Stimulated activated CD8-positive, alpha-beta memory T cell treated with anti-CD3 and anti-CD28 coated beads, Interleukin-7, amount 100 ng/mL, for 24 hours (primary cell): ENCODE results near the gene RNF166.

ENCODE experiments used
- DNase-seq: peaks from one replicate; pipeline ENCODE4 v3.0.0-alpha.2; 2020; ENCODE audit warnings: low read depth

RNF166 gene

GRCh38 chr16:88739139-88739976, 33.1 kb upstream of the RNF166 start:
- no peak for DNase-seq

DNA sequence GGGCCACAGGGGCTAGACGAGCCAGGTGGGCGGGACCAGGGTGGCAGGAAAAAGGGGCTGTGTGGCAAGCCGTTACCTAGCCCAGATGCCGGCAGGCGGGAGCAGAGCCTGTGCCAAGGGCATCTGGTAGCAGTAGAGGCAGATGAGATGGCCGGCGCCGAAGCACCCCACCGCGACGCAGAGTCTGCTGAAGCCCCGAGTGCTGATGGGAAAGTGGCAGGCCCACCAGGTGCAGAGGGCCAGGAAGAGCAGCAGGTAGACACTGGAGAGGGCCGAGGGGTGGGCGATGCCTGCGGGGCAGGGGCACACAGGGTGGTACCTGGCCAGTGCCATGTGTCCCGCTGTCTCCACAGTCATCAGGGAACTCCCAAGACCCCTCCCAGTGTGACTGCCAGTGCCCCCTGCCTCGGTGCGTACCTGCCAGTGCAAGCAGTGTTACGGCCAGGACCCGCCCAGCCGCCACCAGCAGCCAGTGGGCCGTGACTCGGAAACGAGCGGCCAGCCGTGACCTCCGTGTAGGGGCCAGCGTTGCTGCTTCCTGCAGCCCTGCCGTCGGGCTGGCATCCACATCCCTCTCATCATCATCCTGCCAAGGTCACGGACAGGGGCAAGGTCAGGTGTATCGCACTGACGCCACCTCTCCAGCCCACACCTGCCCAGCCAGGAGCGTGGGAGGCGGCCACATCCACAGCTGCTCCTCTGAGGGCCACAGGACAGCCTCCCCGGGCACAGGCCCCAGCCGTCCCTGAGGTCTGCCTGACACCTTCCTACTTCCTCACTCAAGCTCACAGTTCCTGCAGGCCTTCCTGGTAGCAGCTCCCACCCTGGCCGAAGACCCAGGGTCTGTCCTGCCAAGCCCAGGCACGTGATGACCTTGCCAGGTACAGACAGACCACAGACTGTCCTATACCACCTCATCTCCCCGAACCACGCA, 32.2 kb upstream of the RNF166 start:
- DNase-seq: no peak

GRCh38 chr16:88737298-88738150, 31.3 kb upstream of the RNF166 start:
- DNase-seq: peak; percentile 23

- DNase-seq: no peak
Observed at GRCh38 chr16:88736496-88736895, 30.3 kb upstream of the RNF166 start.

GRCh38 chr16:88736088-88736487, 29.9 kb upstream of the RNF166 start:
- no peak for DNase-seq

- no peak for DNase-seq
Observed at GRCh38 chr16:88735616-88736015, 29.4 kb upstream of the RNF166 start.

GRCh38 chr16:88735121-88735520, 28.9 kb upstream of the RNF166 start:
- no peak for DNase-seq

GRCh38 chr16:88734361-88734728, 28.1 kb upstream of the RNF166 start:
- no peak for DNase-seq

DNA sequence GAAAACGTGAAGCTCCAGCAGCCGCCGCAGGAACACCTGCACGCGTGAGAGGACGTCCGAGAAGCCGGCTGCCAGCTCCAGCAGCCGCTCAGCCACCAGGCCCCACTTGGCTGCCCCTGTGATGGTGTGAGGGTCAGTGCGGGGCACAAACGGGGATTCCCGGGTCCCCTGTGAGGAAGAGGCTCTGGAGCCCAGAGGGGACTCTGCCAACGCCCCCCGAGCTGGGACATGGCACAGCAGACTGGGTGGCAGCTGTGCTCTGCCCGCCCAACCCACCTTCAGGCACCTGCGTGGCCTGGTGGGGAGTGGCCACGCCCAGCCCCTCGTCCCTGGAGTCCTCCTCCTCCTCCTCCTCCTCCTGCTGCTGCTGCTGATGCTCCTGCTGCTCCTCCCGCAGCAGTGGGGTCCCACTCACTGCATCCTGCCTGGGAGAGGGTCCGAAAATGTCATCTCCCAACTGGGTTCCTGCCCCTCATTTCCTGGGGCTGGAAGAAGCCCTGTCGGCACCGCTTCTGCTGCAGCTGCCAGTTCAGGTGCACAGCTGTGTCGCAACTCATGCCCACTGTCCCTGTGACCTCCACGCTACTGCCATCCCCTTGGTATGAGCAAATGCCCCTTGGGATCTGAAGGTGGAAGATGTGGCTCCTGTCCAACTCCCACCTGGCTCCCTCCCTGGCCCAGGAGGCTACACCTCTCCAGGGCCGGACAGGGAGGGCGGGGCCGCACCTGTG, 27.6 kb upstream of the RNF166 start:
- DNase-seq: no peak

GRCh38 chr16:88732961-88733294, 26.7 kb upstream of the RNF166 start:
- DNase-seq: no peak

- no peak for DNase-seq
Observed at GRCh38 chr16:88732172-88732960, 26.2 kb upstream of the RNF166 start.

DNA sequence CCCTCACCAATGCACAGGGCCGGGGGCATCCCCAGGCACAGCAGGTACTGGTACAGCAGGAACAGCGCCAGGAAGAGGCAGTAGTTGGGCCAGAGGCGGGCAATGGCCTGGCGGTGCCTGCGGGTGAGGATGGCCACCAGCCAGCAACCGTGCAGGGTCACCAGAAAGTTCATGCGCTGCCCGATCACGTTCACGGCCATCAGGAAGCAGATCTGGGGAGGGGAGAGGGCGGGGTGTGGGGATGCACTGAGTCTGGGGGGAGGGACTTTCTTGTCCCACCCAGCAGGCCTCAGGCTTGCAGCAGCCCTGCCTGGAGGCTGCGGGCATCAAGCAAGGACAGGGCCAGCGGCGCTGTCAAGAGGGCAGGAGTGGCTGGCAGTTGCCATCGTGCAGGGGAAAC, 25.5 kb upstream of the RNF166 start:
- no peak for DNase-seq

GRCh38 chr16:88730632-88731607, 24.7 kb upstream of the RNF166 start:
- no peak for DNase-seq

DNA sequence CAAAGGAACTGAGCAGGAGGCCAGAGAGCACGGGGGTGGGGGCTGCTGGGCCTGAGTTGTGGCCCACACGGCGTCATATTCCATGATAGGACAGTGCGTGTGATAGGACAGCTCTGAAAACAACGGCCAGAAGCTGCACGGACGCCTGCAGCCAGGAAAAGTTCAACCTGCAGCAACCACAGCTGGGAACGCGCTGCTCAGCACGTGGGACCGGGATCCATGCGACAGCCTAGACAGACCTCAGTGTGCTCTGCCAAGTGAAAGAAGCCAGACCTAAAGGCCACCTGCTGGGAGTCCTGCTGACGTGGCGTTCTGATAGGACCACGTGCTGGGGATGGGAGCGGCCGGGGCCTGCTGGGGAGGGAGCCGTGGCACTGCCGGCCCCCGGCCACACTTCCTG, 21.7 kb upstream of the RNF166 start:
- DNase-seq: no peak

DNA sequence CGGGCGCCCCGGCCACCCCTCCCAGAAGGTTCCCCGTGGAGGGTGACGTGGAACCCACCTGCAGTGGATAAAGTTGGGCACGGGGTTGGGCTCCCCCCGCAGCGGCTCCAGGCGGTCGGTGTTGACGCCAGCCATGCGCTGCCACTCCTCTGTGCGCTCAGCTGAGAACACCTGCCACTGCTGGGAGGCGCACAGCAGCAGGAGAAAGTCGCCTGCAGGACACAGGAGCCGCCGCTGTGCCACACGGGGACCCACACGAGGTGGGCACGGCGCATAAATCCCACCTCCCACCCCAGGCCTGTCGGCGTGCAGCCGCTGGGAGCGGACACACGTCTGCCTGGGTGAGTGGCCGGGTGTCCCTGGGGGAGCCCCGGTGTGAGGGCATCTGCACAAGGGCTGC, 20.8 kb upstream of the RNF166 start:
- no peak for DNase-seq

- DNase-seq: no peak
Observed at GRCh38 chr16:88726408-88726749, 20.2 kb upstream of the RNF166 start.

GRCh38 chr16:88725609-88726407, 19.6 kb upstream of the RNF166 start:
- DNase-seq: no peak

- no peak for DNase-seq
Observed at GRCh38 chr16:88724855-88725555, 18.8 kb upstream of the RNF166 start.
